Erythroblast (primary cell): ENCODE measurements around the gene SLC66A3.

Experiments
- DNase-seq, 2 experiments: peaks; one replicate each; lab custom pipeline; 2025; lab: John Stamatoyannopoulos, UW
- GATA1 ChIP-seq: IDR thresholded peaks from 2 replicates; pipeline ENCODE4 v1.6.1; 2011; ENCODE audit warnings: low read depth, mild to moderate bottlenecking, control low read depth, low read length, moderate library complexity
- POLR2A ChIP-seq: IDR thresholded peaks from 2 replicates; pipeline ENCODE4 v1.6.1; 2011; ENCODE audit warnings: mild to moderate bottlenecking, low read length

Gene SLC66A3

DNA sequence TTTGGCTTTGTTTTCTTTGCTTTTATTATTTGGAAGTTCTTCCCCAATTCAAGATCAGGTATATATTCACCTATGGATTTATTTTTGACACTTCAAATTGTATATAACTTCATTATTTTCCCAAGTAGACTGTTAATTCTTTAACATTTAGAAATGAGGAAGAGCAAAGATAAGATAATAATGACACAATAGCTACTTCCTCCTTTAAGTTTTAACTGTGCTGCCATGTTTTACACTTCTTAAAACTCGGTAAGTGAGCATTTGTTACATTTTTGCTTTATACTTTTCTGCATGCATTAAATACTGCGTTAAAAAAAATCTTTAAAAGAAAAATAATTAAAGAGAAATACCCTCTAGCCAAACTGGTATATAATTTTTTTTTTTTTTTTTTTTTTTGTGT is 32.5 kb downstream of the SLC66A3 start:
- no peak for TF ChIP-seq POLR2A
- no peak for TF ChIP-seq GATA1
- DNase-seq: no peak

DNA sequence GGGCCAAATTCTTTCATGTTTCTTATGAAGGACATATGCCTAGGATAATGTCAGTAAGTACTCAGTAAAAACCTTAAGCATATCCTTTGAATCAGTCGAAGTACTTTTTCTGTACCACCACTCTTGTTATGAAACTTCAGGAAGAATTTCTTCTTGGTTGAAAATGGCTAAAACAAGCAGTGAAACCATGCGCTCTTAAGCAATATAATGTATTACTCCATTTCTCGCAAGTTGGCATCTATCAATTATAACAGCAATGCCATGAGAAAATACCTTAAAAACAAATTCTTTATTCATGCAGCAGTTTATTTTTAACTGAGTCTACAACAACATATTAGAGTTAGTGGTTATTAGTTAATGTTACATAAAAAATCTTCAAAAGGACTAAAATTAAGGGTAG is 41.0 kb downstream of the SLC66A3 start:
- TF ChIP-seq POLR2A: no peak
- TF ChIP-seq GATA1: no peak
- no peak for DNase-seq

DNA sequence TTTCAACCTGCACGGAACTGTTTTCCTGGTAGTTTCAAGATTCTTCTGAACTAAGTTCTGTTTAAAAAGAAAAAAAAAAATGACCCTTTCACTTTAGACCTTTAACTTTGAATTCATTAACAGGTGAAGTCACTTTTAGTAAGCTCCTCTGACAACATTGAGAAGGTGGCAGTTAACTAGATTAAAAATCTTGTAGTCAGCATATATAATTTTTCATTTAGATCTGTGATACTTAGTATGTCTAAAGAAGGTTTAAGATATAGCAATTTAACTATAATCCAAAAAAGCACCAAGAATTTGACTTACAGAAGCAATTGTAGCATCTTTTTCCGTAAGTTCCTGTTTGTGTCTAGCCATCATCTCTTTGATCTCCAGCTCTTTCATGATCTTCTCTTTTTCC is 45.4 kb downstream of the SLC66A3 start:
- DNase-seq: no peak
- no peak for TF ChIP-seq POLR2A
- no peak for TF ChIP-seq GATA1

DNA sequence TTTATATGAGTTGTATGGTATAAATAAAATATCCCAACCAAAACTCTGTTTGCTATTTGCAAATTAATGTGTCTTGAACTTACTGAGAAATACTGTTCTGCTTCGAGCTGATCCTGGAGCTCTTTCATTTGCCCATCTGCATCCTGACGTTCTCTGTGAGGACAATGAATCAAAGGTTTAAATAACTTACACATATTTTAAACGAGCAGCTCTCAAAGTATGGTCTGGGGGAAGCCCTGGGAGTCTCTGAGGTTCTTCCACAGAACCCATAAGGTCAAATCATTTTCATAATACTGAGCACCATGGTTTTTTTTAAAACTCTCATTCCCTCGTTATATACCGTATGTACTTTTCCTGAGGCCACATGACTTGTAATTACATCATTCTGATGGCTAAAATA is 46.7 kb downstream of the SLC66A3 start:
- TF ChIP-seq GATA1 (no peak), POLR2A (no peak)

DNA sequence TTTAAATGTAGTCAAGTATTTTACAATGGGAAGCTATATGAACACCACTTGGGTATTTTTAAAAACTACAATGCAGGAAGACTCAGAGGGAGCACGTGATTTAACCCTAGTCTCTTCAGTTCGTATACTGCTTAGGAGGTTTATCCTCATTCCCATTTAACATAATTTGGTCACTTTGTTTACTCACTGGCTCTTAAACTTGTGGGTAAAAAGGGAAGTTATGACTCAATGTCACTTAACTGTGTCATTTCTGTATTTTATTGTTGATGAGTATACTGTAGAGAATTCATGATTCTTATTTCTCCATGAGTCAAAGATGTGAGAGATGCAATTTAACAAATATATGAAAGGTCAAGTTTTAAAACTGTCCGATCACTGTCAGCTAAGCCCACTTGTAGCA is 48.2 kb downstream of the SLC66A3 start:
- DNase-seq: no peak

More for the DNA sequence above, 46.7 kb downstream of the SLC66A3 start:
- no peak for DNase-seq

DNA sequence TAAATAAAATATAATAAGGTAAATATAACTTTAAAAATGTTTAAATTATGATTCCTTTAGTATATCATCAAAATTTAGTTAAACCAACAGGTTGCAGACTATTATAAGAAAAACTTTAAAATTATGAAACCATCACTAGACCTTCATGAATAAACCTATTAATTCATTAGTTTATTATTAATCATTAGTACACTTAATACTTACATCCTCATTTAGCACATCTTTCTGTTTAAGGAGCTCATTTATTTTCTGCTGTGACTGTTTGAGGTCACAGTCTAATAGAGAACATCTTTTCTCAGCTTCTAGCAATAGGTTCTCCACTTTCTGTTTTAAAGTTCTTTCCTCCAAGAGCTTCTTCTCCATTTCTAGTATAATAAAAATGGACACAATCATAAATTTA is 52.8 kb downstream of the SLC66A3 start:
- TF ChIP-seq GATA1: no peak
- no peak for TF ChIP-seq POLR2A
- no peak for DNase-seq

More for the DNA sequence above, 48.2 kb downstream of the SLC66A3 start:
- TF ChIP-seq GATA1 (no peak), POLR2A (no peak)

DNA sequence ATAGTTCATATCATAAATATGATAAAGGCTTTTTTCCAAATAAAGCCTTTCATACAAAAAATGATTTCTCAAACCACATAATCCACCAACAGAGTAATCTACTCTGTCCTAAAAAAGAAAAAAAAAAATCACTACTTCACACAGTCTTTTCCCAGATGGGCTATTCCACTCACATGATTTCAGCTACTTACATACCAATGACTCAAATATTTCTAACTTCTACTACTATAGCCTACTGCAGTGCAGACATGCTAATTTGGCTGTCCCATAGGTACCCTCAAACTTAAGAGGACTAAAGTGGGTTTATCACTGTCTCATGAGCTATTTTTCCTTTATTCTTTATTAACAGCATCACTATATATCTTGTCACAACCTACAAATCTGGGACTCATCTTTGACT is 57.4 kb downstream of the SLC66A3 start:
- no peak for DNase-seq
- no peak for TF ChIP-seq POLR2A

DNA sequence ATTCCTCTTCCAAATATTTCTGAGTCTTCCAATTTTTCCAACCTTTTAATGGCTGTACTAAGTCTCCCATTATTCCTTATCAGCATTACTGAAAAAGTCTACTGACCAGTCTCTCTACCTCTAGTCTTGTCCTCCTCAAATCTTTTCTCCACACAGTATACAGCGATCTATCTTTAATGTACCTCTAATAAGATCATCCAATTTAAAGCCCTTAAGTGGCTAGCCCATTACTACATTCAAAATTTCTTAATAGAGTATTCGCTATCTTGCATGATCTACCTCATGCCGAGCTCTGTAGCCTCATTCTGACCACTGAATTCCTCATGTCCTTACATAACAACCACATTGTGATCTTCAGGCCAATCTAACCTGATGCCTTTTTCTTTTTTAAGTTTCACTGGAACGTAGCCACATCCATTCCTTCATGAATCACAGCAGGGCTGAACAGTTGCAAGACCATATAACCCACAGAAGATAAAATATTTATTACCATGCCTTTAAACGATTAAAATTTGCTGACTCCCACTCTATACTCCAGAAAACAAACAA is 57.9 kb downstream of the SLC66A3 start:
- TF ChIP-seq GATA1 (no peak), POLR2A (no peak)
- DNase-seq: no peak

DNA sequence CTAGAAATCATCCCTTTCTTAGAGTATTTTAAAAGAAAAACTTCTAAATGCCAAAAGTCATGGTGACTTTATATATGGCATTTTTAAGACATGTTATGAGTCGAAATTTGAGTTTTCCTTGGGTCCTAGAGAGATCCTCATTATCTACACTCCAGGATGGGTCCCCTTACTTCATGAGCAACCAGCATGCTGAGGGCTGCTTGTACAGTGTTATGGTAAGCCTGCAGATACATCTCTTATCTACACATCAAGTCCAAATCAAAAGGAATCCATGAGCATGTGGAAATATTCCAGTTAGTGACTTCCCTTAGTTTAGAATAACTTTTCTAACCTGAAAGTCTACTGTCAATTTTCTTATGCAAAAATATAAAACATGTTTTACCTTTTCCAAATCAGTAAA is 58.7 kb downstream of the SLC66A3 start:
- DNase-seq: no peak
- TF ChIP-seq GATA1: no peak
- no peak for TF ChIP-seq POLR2A

DNA sequence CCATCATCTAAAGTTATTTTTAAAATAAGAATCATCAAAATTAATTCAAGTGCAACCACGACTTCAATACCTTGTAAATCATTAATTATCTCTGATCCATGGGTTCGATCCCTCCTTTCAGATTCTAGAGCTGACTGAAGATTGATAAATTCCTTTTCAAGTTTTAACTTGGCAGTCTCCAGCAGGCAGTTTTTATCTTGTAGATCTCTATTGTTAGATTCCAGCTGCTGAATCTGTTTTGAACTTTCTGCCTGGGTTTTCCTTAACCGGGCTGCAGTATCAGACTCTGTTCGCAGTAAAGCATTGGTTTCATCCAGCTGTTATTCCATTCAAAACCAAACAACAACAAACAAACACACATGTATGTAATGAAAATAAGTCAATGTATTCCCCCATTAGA is 59.5 kb downstream of the SLC66A3 start:
- no peak for DNase-seq
- TF ChIP-seq GATA1: no peak
- no peak for TF ChIP-seq POLR2A

DNA sequence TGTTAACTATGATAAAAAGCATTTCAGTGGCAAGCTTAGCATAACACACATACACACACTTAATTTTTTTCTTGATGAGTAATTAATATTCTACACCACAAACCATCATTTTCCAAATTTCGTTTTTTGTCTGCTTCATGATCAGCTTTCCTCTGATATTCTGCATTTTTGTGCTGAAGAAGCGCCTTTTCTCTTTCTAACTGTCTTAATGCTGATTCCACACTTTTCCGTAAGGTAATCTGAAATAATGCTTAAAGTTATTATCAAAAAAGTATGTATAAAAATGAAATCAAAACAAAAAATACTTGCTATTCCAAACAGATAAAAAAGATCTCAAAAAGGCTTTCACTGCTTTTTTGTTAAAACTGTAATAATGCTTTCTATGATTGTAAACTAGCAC is 60.1 kb downstream of the SLC66A3 start:
- DNase-seq: no peak
- no peak for TF ChIP-seq POLR2A
- no peak for TF ChIP-seq GATA1

DNA sequence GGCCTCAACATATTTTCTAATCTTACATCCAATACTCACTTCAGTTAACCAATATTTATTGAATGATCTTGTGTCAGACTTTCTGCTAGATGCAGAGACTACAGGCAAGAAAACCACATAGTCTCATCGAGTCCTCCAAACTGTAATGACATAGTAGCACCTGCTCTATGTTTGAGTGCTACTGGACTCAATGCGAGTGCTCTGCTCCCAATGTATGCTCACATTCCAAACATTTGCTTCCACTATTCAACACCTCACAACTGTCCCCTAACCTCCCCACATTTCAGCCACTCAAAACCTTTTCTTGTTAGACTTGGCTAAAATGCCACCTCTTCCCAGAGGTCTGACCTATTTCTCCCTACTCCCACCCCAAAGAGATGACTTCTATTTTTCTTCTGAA is 65.2 kb downstream of the SLC66A3 start:
- no peak for DNase-seq
- TF ChIP-seq GATA1 (no peak), POLR2A (no peak)

DNA sequence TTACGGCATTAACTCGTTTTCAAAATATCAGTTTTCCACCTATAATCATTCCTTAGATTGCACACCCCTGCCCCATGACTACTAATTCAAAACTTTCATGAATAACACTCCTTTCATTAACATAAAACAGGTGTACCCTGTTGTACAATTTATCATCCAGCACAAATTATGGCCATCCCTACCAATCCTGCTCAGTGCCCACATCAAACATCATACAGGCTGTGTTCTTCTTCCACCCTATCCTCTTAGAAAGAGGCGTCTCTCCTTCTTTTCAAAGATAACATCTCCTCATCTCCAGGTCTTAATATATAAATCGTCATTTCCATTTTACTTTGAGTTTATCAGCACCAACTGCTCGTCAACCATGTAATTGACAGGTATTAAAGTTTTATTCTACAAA is 67.6 kb downstream of the SLC66A3 start:
- no peak for DNase-seq
- TF ChIP-seq GATA1 (no peak), POLR2A (no peak)

DNA sequence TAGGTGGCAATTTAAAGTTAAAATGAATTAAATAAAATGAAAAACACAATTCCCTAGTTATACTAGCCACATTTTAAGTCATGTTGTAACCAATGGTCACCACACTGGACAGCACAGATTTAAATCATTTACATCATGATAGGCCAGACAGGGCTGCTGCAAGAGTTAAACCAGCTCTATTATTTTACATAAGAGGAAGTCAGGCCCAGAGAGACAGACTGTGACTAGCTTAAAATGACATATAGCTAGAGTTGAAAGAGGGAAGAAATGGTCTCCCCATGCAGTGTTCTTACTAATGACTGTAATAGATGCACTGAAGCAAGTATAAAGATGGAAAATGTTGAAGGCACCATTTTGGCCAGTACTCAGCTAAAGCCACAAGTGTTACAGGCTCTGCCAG is 69.6 kb downstream of the SLC66A3 start:
- no peak for DNase-seq
- TF ChIP-seq GATA1 (no peak), POLR2A (no peak)

DNA sequence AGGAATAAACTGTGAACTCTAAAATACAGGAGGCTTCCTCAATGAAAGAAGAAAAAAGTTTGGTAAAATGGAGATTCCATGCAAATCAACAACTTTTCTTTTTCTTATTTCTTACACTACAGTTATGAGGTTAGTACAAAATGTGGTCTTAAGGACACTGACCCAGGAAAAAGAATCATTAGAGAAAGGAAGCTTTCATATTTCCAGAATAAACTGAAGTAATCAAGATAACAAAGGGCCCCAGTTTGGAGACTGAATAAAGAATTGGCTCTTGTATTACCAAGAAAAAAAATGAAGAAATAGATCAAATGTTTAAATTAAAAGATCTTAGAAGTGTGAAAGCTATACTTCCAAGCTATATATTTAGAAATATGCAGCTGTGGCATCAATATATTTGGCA is 72.3 kb downstream of the SLC66A3 start:
- DNase-seq: no peak
- no peak for TF ChIP-seq POLR2A
